Mesothelial cell of epicardium (in vitro differentiated cells): ENCODE results near the gene ARAF. TPM values are rescaled to one million over a fixed set of nuclear protein-coding genes. Genes with fewer than 3 reads are reported as not detected.

Experiments used
- DNase-seq, 2 experiments: peaks; one replicate each; pipeline ENCODE4 v3.0.0; 2021; ENCODE audit warnings: low spot score in 2 of 2; ENCODE audit not compliant: unreplicated experiment in 2 of 2
- H3K27ac Mint-ChIP-seq: 2 replicates; pipeline ENCODE4 v1.8.0; 2021; ENCODE audit warnings: mixed read lengths
- H3K27me3 Mint-ChIP-seq: 2 replicates; pipeline ENCODE4 v1.8.0; 2021; ENCODE audit warnings: low read depth, mixed read lengths
- H3K36me3 Mint-ChIP-seq: 2 replicates; pipeline ENCODE4 v1.8.0; 2021; ENCODE audit warnings: mixed read lengths
- H3K4me1 Mint-ChIP-seq: 2 replicates; pipeline ENCODE4 v1.8.0; 2021; ENCODE audit warnings: mixed read lengths
- H3K4me3 Mint-ChIP-seq: 2 replicates; pipeline ENCODE4 v1.8.0; 2021; ENCODE audit warnings: mild to moderate bottlenecking, moderate library complexity, mixed read lengths
- H3K9me3 Mint-ChIP-seq: 2 replicates; pipeline ENCODE4 v1.8.0; 2021; ENCODE audit warnings: mixed read lengths
- total RNA-seq: library from RNA; stranded (reverse); gene quantifications from 3 replicates; pipeline ENCODE4 v1.2.1, GENCODE V29; 2021
- TF ChIP-seq, protein P1 (sequence below): fragments of 200-600 bp; sonication (generic); IDR thresholded peaks from one replicate; pipeline ENCODE4 v1.5.0; 2021; ENCODE audit warnings: antibody characterized with exemption; ENCODE audit not compliant: unreplicated experiment

ARAF gene
- total RNA-seq, 1 donor from 2014 or later, result 68.5 TPM

DNA sequence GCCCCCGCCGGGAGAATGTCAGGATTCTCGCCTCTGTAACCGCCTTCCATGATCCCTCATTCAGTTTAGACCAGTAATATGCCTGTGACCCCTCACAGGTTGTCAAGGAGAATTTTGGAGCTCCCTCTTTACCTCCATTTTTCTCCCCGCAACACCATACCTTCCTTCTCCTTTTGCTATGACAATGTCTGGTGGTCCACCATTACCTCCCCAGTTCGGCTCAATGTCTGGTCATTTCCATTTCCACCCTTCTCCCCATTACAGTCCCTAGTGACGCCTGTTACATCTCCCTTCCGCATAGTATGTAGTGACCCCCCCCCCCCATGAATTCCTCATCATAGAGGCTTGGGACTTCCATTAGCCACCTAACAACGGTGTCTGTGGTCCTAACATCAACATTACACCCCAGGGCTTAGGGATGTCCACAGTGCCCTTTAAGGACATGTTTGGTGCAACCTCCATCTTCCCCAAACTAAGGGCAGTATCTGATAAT lies 700 bp downstream of the ARAF start:
- peaks cover 9% of the 10 kb centered on the region for H3K36me3 Mint-ChIP-seq
- H3K27ac Mint-ChIP-seq, result peak overlapping the region; percentile 98
- DNase-seq, result no peak
- TF ChIP-seq, protein P1, sequence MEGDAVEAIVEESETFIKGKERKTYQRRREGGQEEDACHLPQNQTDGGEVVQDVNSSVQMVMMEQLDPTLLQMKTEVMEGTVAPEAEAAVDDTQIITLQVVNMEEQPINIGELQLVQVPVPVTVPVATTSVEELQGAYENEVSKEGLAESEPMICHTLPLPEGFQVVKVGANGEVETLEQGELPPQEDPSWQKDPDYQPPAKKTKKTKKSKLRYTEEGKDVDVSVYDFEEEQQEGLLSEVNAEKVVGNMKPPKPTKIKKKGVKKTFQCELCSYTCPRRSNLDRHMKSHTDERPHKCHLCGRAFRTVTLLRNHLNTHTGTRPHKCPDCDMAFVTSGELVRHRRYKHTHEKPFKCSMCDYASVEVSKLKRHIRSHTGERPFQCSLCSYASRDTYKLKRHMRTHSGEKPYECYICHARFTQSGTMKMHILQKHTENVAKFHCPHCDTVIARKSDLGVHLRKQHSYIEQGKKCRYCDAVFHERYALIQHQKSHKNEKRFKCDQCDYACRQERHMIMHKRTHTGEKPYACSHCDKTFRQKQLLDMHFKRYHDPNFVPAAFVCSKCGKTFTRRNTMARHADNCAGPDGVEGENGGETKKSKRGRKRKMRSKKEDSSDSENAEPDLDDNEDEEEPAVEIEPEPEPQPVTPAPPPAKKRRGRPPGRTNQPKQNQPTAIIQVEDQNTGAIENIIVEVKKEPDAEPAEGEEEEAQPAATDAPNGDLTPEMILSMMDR, result no peak
- peaks cover 17% of the 10 kb centered on the region for H3K4me1 Mint-ChIP-seq
- H3K9me3 Mint-ChIP-seq, result peaks cover 17% of the 10 kb centered on the region
- H3K4me3 Mint-ChIP-seq, result peak overlapping the region; percentile 88
- no peaks in the 10 kb centered on the region for H3K27me3 Mint-ChIP-seq

DNA sequence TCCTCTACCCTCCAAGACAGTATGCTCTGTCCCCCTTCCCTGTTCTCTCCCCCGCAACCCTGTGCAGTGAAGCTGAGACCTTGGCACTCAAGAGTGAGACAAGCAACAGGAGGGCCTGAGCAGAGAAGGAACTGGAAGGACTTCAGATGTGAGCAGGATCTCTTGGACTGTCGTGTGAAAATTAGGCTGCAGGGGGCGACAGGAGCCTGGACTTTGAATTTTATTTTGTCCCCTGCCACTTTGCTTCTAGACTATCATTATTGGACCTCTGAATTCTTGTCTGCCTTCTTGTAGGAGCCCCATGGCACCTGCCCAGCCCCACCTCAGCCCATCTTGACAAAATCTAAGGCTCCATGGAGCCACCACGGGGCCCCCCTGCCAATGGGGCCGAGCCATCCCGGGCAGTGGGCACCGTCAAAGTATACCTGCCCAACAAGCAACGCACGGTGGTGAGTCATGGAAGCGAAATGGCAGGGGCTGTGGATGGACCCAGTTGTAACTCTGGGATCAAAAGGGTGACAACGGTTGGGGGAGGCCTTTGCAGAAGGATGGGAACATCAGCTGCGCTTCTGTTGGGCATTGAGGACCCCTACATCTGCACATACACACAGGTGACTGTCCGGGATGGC lies 1.7 kb downstream of the ARAF start:
- H3K27me3 Mint-ChIP-seq, result no peaks in the 10 kb centered on the region
- peaks cover 12% of the 10 kb centered on the region for H3K36me3 Mint-ChIP-seq
- H3K4me1 Mint-ChIP-seq, result peaks cover 17% of the 10 kb centered on the region
- H3K27ac Mint-ChIP-seq, result peak overlapping the region; percentile 64
- peak overlapping the region; percentile 62 for H3K4me3 Mint-ChIP-seq
- peaks cover 19% of the 10 kb centered on the region for H3K9me3 Mint-ChIP-seq
- TF ChIP-seq, protein P1, result no peak
- DNase-seq, result no peak

DNA sequence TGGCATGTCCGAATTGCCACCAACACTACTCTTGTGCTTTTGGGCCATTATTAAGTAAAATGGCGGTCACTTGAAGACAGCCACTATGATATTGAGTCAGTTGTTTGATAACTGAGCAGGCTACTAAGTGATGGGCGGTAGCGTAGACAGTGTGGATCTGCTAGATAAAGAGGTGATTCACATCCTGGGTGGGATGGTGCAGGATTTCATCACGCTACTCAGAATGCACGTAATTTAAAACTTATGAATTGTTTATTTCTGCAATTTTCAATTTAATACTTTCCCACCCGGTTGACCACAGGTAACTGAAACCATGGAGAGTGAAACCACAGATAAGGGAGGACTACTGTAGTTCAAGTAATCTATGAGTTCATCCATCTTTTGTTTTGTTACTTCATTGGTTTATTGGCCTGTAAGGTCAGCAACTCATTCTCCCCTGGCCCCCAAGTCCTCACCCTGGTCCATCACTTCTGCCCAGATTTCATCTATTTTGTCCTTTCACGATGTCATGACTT lies 2.9 kb downstream of the ARAF start:
- TF ChIP-seq, protein P1, result no peak
- Mint-ChIP-seq H3K4me1 (peaks cover 17% of the 10 kb centered on the region), H3K27ac (no peak overlapping the region), H3K9me3 (peaks cover 15% of the 10 kb centered on the region), H3K36me3 (peaks cover 12% of the 10 kb centered on the region), H3K27me3 (no peaks in the 10 kb centered on the region), H3K4me3 (no peak overlapping the region)
- DNase-seq, result no peak

DNA sequence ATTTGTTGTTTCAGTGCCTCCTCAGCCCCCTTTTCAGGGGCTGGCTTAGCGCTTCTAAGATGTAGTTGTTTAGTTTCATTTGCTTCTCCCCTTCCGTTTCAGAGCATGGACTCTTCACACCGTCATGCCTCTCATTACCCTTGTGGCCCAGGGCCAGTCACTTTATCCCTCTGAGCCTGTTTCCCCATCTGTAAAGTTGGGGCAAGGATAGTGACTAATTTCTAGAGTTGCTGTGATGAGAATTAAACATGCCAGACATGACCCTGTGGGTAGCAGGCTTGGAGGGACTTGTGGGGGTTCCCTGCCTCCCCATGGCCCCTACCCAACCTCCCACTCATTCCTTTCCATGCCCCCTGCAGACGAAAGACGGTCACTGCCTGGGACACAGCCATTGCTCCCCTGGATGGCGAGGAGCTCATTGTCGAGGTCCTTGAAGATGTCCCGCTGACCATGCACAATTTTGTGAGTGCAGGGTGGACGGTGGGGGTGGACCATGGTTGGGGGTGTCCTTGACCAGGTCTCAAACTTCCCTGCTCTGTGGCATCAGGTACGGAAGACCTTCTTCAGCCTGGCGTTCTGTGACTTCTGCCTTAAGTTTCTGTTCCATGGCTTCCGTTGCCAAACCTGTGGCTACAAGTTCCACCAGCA lies 3.6 kb downstream of the ARAF start:
- Mint-ChIP-seq H3K4me3 (no peak overlapping the region), H3K36me3 (peaks cover 17% of the 10 kb centered on the region), H3K27ac (no peak overlapping the region), H3K9me3 (peaks cover 15% of the 10 kb centered on the region), H3K27me3 (no peaks in the 10 kb centered on the region), H3K4me1 (peaks cover 17% of the 10 kb centered on the region)
- DNase-seq, result no peak
- TF ChIP-seq, protein P1, result no peak

DNA sequence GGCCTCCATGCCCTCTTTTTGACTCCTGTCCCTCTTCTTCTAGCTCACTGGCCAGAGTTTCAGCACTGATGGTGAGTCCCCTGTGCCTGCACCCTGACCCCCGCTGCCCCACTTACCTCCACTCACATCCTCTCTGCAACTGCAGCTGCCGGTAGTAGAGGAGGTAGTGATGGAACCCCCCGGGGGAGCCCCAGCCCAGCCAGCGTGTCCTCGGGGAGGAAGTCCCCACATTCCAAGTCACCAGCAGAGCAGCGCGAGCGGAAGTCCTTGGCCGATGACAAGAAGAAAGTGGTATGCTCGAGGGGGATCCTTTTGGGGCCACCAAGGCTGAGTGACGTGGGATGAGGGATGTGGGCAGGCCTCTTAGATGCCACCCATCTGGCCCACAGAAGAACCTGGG lies 5.8 kb downstream of the ARAF start:
- Mint-ChIP-seq H3K4me1 (peaks cover 5% of the 10 kb centered on the region), H3K27ac (no peak overlapping the region), H3K27me3 (no peaks in the 10 kb centered on the region), H3K9me3 (peaks cover 22% of the 10 kb centered on the region), H3K4me3 (no peak overlapping the region), H3K36me3 (peaks cover 30% of the 10 kb centered on the region)
- DNase-seq, result no peak
- TF ChIP-seq, protein P1, result no peak
